ENCODE results near the gene RPL38. TPM values are rescaled to one million over a fixed set of nuclear protein-coding genes. Genes with fewer than 3 reads are reported as not detected.

RPL38 gene
- total and polyA plus RNA-seq, 2 experiments from 2014 or later = 115 to 999 TPM

DNA sequence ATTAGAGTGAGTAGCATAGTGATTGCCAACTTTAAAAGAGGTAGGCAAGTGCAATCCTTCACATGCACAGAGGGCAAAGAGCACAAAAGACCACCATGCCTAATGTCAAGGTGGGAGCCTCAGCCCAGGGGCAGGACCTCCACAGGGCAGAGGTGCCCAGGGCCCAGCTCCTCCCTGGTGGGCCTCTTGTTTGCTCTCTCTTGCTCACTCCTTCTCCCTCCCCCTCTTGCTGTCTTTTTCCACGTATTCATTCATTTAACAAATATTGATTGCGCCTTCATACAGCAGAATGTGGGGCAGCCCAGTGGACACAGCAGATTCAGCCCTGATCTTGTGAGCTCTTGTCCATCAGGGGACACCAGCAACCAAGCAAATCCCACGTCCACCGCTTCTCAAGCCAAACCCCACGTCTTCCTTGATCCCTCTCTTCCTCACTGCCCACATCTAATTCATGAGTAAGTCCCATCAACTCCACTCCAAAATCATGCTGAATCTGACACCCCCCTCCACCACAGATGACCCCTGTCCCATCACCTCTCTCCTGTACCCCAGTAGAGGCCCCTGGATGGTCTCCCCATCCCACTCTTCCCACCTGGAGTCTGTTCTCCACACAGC is 44.1 kb upstream of the RPL38 start:
- Histone ChIP-seq H3K36me3 (no peaks in the 10 kb centered on the region), H3K27ac (no peak overlapping the region), H3K27me3 (no peaks in the 10 kb centered on the region), H3K4me3 (no peak overlapping the region), H3K9me3 (ENCODE audit: low read depth) (no peaks in the 10 kb centered on the region), H3K4me1 (ENCODE audit: low read depth) (peaks cover 4% of the 10 kb centered on the region)
- TF ChIP-seq, protein P1, sequence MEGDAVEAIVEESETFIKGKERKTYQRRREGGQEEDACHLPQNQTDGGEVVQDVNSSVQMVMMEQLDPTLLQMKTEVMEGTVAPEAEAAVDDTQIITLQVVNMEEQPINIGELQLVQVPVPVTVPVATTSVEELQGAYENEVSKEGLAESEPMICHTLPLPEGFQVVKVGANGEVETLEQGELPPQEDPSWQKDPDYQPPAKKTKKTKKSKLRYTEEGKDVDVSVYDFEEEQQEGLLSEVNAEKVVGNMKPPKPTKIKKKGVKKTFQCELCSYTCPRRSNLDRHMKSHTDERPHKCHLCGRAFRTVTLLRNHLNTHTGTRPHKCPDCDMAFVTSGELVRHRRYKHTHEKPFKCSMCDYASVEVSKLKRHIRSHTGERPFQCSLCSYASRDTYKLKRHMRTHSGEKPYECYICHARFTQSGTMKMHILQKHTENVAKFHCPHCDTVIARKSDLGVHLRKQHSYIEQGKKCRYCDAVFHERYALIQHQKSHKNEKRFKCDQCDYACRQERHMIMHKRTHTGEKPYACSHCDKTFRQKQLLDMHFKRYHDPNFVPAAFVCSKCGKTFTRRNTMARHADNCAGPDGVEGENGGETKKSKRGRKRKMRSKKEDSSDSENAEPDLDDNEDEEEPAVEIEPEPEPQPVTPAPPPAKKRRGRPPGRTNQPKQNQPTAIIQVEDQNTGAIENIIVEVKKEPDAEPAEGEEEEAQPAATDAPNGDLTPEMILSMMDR (IDR thresholded peaks at IDR 0.05; ENCODE audit: low read depth, low read length) = no peak
- DNase-seq (ENCODE audit: low read depth in 1 of 2, low spot score in 1 of 2) = no peak

DNA sequence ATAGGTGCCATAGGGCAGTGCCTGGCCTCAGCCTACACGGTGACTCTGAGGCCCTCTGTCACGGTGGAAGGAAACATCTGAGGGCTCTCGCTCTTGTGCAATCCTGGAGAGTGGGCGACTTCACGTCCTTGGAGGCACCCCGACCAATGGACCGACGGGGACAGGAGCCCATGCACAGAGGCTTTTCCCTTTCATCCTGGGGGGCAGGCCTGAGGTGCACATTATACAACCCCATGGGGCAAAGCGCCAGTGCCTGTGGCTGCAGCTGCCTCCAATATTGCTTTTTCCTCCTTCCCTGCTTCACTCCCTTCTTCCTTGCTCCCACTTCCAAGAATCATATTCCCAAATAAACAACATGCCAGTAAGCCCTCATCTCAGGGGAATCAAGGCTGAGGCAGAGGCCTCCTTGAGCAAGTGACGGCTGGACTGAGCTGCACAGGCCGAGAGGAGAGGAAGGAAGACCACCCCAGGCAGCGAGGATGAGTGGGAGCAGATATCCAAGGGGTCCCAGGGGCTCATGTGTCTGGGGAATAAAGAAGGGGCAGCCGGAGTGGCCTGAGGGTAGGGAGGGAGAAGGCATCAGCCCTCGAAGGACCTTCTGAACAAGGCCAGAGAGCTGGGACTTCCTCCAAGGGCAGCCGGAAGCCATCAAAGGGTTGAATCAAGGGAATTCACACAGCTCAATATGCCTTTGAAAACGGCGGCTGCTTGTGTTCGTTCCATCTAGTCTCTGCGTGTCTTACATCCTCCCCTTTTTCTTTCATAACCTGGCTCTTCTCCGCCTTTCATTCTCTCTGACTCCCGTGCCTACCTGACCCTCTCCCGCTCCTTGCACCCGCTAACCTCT is 42.6 kb upstream of the RPL38 start:
- H3K27ac ChIP-seq = no peak overlapping the region
- H3K9me3 ChIP-seq (ENCODE audit: low read depth) = no peaks in the 10 kb centered on the region
- TF ChIP-seq, protein P1 (IDR thresholded peaks at IDR 0.05; ENCODE audit: low read depth, low read length) = no peak
- H3K4me3 ChIP-seq = no peak overlapping the region
- no peaks in the 10 kb centered on the region for H3K27me3 ChIP-seq
- no peak for DNase-seq (ENCODE audit: low read depth in 1 of 2, low spot score in 1 of 2)
- peaks cover 4% of the 10 kb centered on the region for H3K4me1 ChIP-seq (ENCODE audit: low read depth)
- H3K36me3 ChIP-seq = no peaks in the 10 kb centered on the region

DNA sequence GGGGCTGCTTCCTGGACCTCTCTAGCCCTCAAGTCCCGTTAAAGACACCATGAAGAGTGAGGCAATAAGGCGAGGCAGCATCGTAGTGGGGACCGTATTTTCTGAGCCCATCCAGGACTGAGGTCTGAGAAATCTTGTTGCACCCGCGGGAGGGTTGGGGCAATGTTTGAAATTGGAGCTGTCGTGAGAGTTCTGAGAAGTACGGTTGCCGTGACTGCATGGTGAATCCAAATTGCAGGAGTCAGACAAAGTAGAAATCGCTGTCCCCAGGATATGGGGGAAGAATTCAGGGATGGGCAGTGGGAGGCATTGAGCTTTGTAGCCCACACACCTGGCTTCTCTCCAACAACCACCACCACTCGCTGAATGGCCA is 42.0 kb upstream of the RPL38 start:
- no peaks in the 10 kb centered on the region for H3K36me3 ChIP-seq
- no peak overlapping the region for H3K4me3 ChIP-seq
- H3K4me1 ChIP-seq (ENCODE audit: low read depth) = peaks cover 4% of the 10 kb centered on the region
- no peak overlapping the region for H3K27ac ChIP-seq
- H3K27me3 ChIP-seq = no peaks in the 10 kb centered on the region
- TF ChIP-seq, protein P1 (IDR thresholded peaks at IDR 0.05; ENCODE audit: low read depth, low read length) = no peak
- H3K9me3 ChIP-seq (ENCODE audit: low read depth) = no peaks in the 10 kb centered on the region
- no peak for DNase-seq (ENCODE audit: low read depth in 1 of 2, low spot score in 1 of 2)

DNA sequence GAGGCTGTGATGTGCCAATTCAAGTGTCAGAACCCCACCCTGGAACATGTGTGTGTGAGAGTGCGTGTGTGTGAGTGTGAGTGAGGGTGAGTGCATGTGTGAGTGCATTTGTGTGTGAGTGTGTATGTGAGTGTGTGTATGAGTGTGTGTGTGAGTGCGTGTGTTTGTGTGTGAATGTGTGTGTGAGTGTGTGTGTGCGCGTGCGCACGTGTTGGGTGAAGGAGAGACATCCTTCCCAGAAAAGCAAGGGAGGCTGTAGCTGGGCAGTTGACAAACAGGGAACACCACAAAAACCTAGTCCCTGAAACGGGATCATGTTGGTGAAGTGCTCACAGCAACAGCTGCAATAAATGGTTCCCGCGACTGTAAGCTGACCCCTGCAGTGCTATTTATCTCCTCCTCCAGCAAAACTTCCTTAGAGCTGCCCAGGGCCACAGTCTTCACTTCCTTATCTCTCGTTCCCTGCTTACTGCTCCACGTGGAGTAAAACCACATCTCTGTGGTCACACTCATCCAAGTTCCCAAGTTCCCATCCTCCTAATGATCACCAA is 40.1 kb upstream of the RPL38 start:
- Histone ChIP-seq H3K4me1 (ENCODE audit: low read depth) (peaks cover 4% of the 10 kb centered on the region), H3K27ac (no peak overlapping the region), H3K9me3 (ENCODE audit: low read depth) (no peaks in the 10 kb centered on the region), H3K36me3 (no peaks in the 10 kb centered on the region), H3K4me3 (no peak overlapping the region), H3K27me3 (no peaks in the 10 kb centered on the region)
- TF ChIP-seq, protein P1 (IDR thresholded peaks at IDR 0.05; ENCODE audit: low read depth, low read length) = no peak
- no peak for DNase-seq (ENCODE audit: low read depth in 1 of 2, low spot score in 1 of 2)

DNA sequence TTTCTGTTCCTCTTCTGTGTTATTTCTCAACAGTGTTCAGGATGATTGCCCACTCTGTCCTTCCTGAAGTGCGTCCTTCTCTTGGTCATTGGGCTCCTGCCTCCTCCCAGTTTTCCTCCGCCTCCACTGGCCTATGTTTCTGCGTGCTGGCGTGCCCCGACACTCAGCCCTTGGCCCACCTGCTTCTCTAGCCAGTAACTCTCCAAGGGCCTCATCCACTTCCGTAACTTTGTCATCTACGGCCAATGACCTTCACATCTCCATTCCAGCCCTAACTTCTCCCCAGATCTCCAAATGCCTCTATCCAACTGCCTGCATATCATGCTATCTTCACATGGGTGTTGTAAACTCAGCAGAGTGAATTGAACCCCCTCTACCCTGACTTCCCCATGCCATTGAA is 39.6 kb upstream of the RPL38 start:
- H3K4me3 ChIP-seq = no peak overlapping the region
- H3K27me3 ChIP-seq = no peaks in the 10 kb centered on the region
- no peaks in the 10 kb centered on the region for H3K36me3 ChIP-seq
- no peak overlapping the region for H3K27ac ChIP-seq
- TF ChIP-seq, protein P1 (IDR thresholded peaks at IDR 0.05; ENCODE audit: low read depth, low read length) = no peak
- DNase-seq (ENCODE audit: low read depth in 1 of 2, low spot score in 1 of 2) = no peak
- peaks cover 4% of the 10 kb centered on the region for H3K4me1 ChIP-seq (ENCODE audit: low read depth)
- no peaks in the 10 kb centered on the region for H3K9me3 ChIP-seq (ENCODE audit: low read depth)
